HCEC 1CT (cell line): ENCODE data around the gene PGAP3.
"Not testable (repeated sequence)": the region's sequence is repeated elsewhere in the genome, so short reads cannot be mapped to it uniquely, and the experiment has no call there.

Experiments used
- DNase-seq: peaks from one replicate; pipeline ENCODE4 v3.0.0-alpha.2; 2017

PGAP3 gene

DNA sequence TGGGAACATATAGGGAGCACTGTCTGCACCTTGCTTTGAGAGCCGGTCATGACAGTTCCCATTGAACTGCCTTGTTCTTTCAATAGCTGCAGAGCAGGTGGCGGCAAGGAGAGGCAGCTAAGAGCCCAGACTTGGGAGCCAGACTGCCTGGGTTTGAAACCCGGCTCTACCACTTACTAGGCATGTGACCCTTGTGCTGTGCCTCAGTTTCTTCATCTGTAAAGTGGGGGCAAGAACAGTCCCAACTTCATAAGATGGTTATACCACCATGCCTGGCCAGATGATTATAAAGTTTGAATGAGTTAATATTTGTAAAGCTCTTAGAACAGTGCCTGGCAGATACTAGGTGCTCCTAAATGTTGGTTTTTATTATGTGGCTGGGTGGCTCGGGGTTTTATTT is 26.4 kb upstream of the PGAP3 start:
- no peak for DNase-seq

DNA sequence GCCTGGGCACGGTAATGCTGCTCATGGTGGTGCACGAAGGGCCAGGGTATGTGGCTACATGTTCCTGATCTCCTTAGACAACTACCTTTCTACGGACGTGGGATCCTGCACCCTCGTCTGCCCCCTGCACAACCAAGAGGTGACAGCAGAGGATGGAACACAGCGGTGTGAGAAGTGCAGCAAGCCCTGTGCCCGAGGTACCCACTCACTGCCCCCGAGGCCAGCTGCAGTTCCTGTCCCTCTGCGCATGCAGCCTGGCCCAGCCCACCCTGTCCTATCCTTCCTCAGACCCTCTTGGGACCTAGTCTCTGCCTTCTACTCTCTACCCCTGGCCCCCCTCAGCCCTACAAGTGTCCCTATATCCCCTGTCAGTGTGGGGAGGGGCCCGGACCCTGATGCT is 24.0 kb upstream of the PGAP3 start:
- DNase-seq, result no peak

- DNase-seq, result not testable (repeated sequence)
Observed at GRCh38 chr17:39711071-39711470, 23.2 kb upstream of the PGAP3 start.

GRCh38 chr17:39709998-39710964 is 22.4 kb upstream of the PGAP3 start:
- no peak for DNase-seq

DNA sequence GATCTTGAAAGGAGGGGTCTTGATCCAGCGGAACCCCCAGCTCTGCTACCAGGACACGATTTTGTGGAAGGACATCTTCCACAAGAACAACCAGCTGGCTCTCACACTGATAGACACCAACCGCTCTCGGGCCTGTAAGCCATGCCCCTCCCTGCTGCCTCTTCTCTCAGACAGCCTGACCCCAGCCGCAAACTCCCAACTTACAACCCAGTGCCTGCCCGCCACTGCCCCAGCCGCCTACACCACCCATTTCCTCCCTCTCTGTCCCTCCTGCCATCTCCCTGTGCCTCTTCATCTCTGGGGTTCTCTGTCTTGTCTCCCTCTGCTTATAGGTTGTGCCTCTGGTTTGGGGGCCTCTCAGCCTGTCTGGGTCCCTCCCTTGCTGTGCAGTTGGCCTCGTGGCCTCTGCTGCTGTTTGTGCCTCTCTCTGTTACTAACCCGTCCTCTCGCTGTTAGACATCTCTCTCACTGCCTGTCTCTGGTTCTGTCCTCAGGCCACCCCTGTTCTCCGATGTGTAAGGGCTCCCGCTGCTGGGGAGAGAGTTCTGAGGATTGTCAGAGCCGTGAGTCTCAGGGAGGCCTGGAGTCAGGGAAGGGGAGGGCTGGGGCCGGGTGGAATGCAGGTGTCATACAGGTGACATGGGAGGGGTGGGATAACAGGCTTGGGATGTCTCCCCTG is 21.6 kb upstream of the PGAP3 start:
- no peak for DNase-seq

DNA sequence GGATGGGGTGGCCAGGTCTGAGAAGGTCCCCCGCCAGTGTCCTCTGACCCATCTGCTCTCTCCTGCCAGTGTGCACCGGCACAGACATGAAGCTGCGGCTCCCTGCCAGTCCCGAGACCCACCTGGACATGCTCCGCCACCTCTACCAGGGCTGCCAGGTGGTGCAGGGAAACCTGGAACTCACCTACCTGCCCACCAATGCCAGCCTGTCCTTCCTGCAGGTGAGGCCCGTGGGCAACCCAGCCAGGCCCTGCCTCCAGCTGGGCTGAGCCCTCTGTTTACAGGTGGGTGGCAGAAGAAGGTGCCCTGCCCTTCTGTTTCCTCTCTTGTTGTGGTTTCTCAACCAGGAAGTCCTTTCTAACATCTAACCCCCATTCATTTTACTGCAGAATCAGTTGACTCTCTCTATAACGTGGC is 19.1 kb upstream of the PGAP3 start:
- DNase-seq, result no peak

- DNase-seq, result no peak
Observed at GRCh38 chr17:39706383-39706782, 18.5 kb upstream of the PGAP3 start.

DNA sequence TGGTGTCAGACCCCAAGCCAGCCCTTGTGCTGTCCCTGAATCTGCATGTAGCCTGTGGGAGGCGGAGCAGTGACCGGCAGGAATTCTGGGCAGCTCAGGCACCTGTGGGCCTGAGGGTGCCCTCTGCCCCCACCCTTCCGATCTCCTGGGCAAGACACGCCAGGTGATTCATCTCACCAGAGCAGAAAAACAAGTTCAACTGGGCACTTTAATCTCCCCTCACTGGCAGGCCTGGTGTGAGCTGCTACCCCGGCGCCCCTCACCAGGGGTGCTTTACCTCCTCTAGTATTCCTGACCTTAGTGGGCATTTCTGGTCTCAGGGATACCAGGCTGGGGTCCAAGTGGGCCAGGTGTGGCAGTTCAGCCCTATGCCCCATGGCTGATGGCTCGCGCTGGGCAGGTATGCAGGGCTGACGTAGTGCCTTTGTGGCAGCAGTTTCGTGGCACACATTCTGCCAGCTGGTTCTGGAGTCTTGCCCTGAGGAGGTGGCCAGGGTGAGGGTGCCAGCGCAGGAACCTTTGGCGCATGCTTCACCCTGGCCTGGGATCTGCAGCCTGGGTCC is 18.0 kb upstream of the PGAP3 start:
- no peak for DNase-seq

GRCh38 chr17:39704821-39705551 is 17.1 kb upstream of the PGAP3 start:
- peak; percentile 17 for DNase-seq

GRCh38 chr17:39703913-39704312 is 16.1 kb upstream of the PGAP3 start:
- no peak for DNase-seq

DNA sequence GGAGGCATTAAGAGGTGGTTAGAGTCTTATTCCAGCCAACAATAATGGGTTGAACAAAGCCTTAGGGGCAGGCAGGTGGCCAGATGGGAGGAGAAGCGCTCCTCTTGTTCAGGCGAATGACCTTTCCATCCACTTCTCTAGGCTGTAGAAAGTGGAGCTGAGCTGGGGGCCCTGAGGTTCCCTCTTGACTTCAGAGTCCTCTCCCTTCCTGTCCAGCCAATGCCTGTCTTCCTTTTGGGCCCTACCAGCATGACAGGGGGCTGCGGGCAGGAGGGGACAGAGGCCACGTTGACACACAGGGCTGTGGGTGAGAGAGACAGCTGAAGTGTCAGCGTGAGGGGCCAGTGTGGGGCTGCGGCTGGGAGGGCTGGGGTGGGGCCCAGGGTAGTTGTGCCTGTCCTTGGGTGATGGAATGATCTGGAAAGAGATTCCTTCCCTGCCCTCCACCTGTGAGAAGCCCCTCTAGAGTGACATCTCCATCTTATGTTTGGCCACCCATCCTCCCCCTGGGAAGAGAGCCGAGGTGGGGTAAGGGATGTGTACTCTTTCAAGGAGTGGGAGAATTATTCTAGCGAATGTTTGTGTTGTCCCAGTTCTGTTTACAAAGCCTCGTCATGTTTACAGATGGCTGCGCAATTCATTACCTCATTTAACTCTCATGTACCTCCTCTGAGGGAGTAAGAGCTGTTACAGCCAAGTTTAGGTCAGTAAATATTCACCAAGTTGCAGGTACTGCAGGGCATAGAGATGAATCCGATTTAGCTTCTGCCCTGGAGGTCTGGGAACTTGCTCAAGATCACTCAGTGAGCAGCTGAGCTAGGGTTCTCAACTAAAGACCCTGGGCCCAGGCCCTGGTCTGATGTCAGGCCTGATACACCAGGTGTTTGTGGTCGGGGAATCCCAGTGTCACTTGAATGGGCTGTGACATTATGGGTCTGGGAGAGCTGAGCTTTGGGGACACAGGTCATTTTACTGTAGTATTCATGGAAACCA is 15.3 kb upstream of the PGAP3 start:
- no peak for DNase-seq

DNA sequence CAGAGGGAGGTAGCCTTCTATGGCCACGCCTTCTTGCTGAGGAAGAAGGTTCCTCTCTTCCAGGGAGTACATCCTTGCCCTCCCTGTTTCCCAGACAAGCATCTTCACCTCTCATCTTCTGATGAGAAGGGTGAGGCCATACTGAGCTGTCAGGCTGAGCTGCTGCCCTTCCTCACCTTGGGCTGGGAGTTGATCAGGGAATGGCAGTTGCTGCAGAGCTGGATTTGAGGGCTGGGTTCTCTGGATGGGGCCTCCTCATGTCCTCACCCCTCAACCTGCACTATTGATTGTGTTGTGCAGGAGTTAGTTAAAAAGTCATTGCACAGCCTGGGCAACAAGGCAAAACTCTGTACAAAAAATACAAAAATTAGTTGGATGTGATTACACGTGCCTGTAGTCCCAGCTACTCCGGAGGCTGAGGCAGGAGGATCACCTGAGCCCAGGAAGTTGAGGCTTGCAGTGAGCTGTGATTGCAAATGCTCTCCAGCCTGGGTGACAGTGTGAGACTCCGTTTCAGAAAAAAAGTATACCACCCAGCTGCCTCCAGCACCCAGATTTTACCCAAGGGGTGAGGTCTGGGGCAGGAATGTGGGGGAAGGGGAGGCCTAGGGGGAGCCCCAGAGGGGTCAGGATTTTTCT is 14.0 kb upstream of the PGAP3 start:
- DNase-seq, result no peak

GRCh38 chr17:39701012-39701783 is 13.3 kb upstream of the PGAP3 start:
- no peak for DNase-seq

DNA sequence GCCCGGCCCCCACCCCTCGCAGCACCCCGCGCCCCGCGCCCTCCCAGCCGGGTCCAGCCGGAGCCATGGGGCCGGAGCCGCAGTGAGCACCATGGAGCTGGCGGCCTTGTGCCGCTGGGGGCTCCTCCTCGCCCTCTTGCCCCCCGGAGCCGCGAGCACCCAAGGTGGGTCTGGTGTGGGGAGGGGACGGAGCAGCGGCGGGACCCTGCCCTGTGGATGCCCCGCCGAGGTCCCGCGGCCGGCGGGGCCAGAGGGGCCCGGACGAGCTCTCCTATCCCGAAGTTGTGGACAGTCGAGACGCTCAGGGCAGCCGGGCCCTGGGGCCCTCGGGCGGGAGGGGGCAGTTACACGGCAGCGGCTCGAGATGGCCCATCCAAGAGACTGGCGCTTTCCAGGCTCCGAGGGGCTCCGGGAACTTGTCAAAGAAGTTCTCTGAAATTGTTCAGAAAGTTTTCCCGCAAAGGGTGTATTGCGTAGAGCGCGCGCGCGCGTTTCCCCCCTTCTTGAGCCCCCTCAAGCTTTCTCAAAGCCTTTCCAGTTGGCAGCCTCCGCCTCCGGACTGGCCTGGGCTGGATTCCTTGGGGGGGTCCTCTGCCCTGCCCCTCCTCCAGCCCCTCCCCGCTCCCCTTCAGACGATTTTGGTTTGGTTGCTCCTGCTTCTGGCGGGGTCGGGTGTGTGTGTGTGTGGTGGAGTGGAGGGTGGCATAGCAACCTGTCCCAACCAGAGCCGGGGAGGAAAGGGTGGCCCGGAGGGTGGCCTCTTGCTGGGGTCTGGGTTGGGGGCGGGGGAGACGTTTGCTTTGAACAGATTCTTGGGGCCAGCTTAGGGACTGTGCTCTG is 12.5 kb upstream of the PGAP3 start:
- DNase-seq, result peak; percentile 3

DNA sequence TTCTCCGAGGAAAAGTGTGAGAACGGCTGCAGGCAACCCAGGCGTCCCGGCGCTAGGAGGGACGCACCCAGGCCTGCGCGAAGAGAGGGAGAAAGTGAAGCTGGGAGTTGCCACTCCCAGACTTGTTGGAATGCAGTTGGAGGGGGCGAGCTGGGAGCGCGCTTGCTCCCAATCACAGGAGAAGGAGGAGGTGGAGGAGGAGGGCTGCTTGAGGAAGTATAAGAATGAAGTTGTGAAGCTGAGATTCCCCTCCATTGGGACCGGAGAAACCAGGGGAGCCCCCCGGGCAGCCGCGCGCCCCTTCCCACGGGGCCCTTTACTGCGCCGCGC is 11.9 kb upstream of the PGAP3 start, which contains the start of gene ERBB2:
TSS of gene ERBB2 (plus strand) at position 247 of the 330 bp plus-strand sequence. CDS start 175 bp downstream, outside the sequence.
- DNase-seq, result peak; percentile 72

GRCh38 chr17:39699157-39699817 is 11.4 kb upstream of the PGAP3 start:
- DNase-seq, result not testable (repeated sequence)

DNA sequence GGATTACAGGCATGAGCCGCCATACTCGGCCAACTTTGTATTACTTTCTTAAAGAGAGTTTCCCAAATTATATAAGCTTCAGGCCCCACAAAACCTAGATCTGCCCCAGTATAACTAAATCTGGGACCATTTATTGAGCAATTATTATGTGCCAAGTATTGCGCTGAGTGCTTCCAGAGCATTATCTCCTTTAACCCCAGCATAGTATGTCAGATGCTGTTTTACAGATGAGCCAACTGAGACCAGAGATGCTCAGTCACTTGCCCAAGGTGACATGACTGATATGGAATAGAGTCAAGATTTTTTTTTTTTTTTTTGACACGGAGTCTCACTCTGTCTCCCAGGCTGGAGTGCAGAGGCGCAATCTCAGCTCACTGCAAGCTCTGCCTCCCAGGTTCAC is 10.1 kb upstream of the PGAP3 start:
- no peak for DNase-seq

DNA sequence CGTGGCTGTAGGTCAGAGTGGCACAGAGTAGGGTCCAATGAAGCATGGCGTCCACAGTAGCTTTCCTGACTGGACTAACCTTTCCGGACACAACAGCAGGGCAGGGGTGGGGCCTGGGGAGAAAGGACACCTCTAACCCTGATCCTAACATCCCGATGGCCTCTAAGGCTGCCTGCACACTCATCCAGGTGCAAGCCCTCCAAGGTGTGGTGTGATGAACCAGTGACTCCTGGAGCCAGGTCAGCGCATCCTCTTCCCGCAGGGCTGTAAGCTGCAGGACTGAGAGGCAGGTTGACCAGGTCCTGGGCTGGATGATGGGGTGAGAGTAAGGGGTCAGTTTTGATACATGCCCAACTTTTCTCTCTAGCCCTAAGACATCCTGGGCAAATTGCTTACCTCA is 8.9 kb upstream of the PGAP3 start:
- no peak for DNase-seq

DNA sequence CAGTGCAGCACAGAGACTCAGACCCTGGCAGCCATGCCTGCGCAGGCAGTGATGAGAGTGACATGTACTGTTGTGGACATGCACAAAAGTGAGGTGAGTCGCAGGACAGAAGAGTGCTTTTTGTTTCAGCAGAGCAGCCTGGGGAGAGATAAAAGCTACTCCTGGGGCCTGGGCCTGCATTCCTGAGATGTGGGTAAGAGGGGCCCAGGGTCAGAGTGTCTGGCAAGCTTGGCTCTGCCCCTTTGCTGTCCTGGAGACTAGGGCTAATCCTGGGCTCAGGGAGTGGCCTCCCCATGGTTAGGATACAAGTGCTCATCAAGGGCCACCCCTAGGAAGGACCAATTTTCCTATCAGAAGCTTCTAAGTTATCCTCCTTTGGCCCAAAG is 7.2 kb upstream of the PGAP3 start:
- no peak for DNase-seq
